HuH-7.5 (cell line): ENCODE measurements around the gene WDR20.
"Not testable (repeated sequence)": the region's sequence is repeated elsewhere in the genome, so short reads cannot be mapped to it uniquely, and the experiment has no call there.

Experiments
- DNase-seq: peaks from one replicate; pipeline ENCODE4 v3.0.0; 2011; ENCODE audit warnings: low spot score

WDR20 gene

GRCh38 chr14:102139286-102140026 lies at the start of gene WDR20:
TSS of gene WDR20 (plus strand) at chr14:102139897. CDS start at chr14:102139924, 27 bp downstream.
- DNase-seq: peak; percentile 95

- DNase-seq: no peak
Observed at GRCh38 chr14:102090713-102091112, 49.0 kb upstream of the WDR20 start.

- no peak for DNase-seq
Observed at GRCh38 chr14:102092806-102093205, 46.9 kb upstream of the WDR20 start.

GRCh38 chr14:102094101-102094500 lies 45.6 kb upstream of the WDR20 start:
- DNase-seq: no peak

- DNase-seq: no peak
Observed at GRCh38 chr14:102095231-102095870, 44.3 kb upstream of the WDR20 start.

- DNase-seq: no peak
Observed at GRCh38 chr14:102095871-102096568, 43.7 kb upstream of the WDR20 start.

GRCh38 chr14:102096569-102097188 lies 43.0 kb upstream of the WDR20 start:
- DNase-seq: peak; percentile 64

- no peak for DNase-seq
Observed at GRCh38 chr14:102097441-102098135, 42.1 kb upstream of the WDR20 start.

GRCh38 chr14:102103062-102103695 lies 36.5 kb upstream of the WDR20 start:
- DNase-seq: no peak

- no peak for DNase-seq
Observed at GRCh38 chr14:102105369-102105768, 34.3 kb upstream of the WDR20 start.

GRCh38 chr14:102109332-102109731 lies 30.4 kb upstream of the WDR20 start:
- DNase-seq: not testable (repeated sequence)

- no peak for DNase-seq
Observed at GRCh38 chr14:102111101-102111500, 28.6 kb upstream of the WDR20 start.

GRCh38 chr14:102116361-102117180 lies 23.1 kb upstream of the WDR20 start:
- DNase-seq: no peak

- DNase-seq: no peak
Observed at GRCh38 chr14:102117852-102118251, 21.8 kb upstream of the WDR20 start.

- DNase-seq: no peak
Observed at GRCh38 chr14:102120888-102121287, 18.8 kb upstream of the WDR20 start.

- DNase-seq: no peak
Observed at GRCh38 chr14:102121567-102121966, 18.1 kb upstream of the WDR20 start.

GRCh38 chr14:102124419-102124818 lies 15.3 kb upstream of the WDR20 start:
- no peak for DNase-seq

- no peak for DNase-seq
Observed at GRCh38 chr14:102125546-102125945, 14.2 kb upstream of the WDR20 start.

GRCh38 chr14:102126807-102127455 lies 12.8 kb upstream of the WDR20 start:
- no peak for DNase-seq

GRCh38 chr14:102131741-102132140 lies 8.0 kb upstream of the WDR20 start:
- no peak for DNase-seq
